HepG2 (cell line): ENCODE results near the gene INAFM1. TPM values are rescaled to one million over a fixed set of nuclear protein-coding genes. Genes with fewer than 3 reads are reported as not detected.

ENCODE experiments used
- BRCA1 ChIP-seq: sonication (generic); formaldehyde crosslinking; IDR thresholded peaks from 2 replicates; pipeline ENCODE4 v1.4.0; 2020; ENCODE audit warnings: missing genetic modification reagents
- DBP ChIP-seq: sonication (generic); formaldehyde crosslinking; IDR thresholded peaks from 2 replicates; pipeline ENCODE4 v1.4.0; 2020; ENCODE audit warnings: missing genetic modification reagents; ENCODE audit errors: not compliant biosample characterization
- MIXL1 ChIP-seq: IDR thresholded peaks from 2 replicates; pipeline ENCODE4 v1.6.1; 2016
- MYPOP ChIP-seq: sonication (generic); formaldehyde crosslinking; IDR thresholded peaks from 2 replicates; pipeline ENCODE4 v1.8.1; 2023; ENCODE audit warnings: mild to moderate bottlenecking, moderate library complexity, missing genetic modification reagents
- NR2F6 ChIP-seq, 2 experiments: IDR thresholded peaks; 2 replicates each; pipeline ENCODE4 v1.6.1; 2016; ENCODE audit warnings: antibody characterized with exemption in 1 of 2, mild to moderate bottlenecking in 1 of 2
- POGZ ChIP-seq: sonication (generic); formaldehyde crosslinking; IDR thresholded peaks from 2 replicates; pipeline ENCODE4 v1.4.0; 2020; ENCODE audit warnings: mild to moderate bottlenecking, missing genetic modification reagents
- RFXAP ChIP-seq: sonication (generic); formaldehyde crosslinking; IDR thresholded peaks from 2 replicates; pipeline ENCODE4 v1.4.0; 2020; ENCODE audit warnings: missing genetic modification reagents, borderline replicate concordance
- SOX13 ChIP-seq, 3 experiments: fragments of 450-650 bp in 1 of 3; sonication (generic) in 1 of 3; formaldehyde crosslinking in 1 of 3; IDR thresholded peaks in 2 of 3; conservative IDR thresholded peaks in 1 of 3; 2 replicates each; pipeline versions ENCODE4 v1.5.0 to v1.6.1; 2016 to 2020; ENCODE audit warnings: antibody characterized with exemption in 1 of 3, mild to moderate bottlenecking in 1 of 3, missing compliant biosample characterization in 1 of 3, missing genetic modification reagents in 1 of 3, moderate library complexity in 1 of 3
- SRF ChIP-seq: IDR thresholded peaks from 2 replicates; pipeline ENCODE4 v1.6.1; 2011; ENCODE audit warnings: mild to moderate bottlenecking, low read depth, low read length, moderate library complexity
- TERF1 ChIP-seq: sonication (generic); formaldehyde crosslinking; IDR thresholded peaks from 2 replicates; pipeline ENCODE4 v1.8.0; 2022; ENCODE audit warnings: mild to moderate bottlenecking, missing genetic modification reagents, moderate library complexity
- TIGD3 ChIP-seq: sonication (generic); formaldehyde crosslinking; IDR thresholded peaks from 2 replicates; pipeline ENCODE4 v1.5.1; 2020; ENCODE audit warnings: mild to moderate bottlenecking, missing genetic modification reagents, borderline replicate concordance
- USF2 ChIP-seq, 2 experiments: sonication (generic) in 1 of 2; formaldehyde crosslinking in 1 of 2; IDR thresholded peaks; 2 replicates each; pipeline versions ENCODE4 v1.5.1 to v1.6.1; 2011 to 2020; ENCODE audit warnings: borderline replicate concordance in 1 of 2, low read depth in 1 of 2, low read length in 1 of 2, mild to moderate bottlenecking in 1 of 2, missing genetic modification reagents in 1 of 2, moderate library complexity in 1 of 2
- ZBTB20 ChIP-seq: sonication (generic); formaldehyde crosslinking; IDR thresholded peaks from 2 replicates; pipeline ENCODE4 v1.8.1; 2023; ENCODE audit warnings: missing genetic modification reagents, low read depth, mild to moderate bottlenecking, borderline replicate concordance
- ZMYM2 ChIP-seq: sonication (generic); formaldehyde crosslinking; IDR thresholded peaks from 2 replicates; pipeline ENCODE4 v1.8.0; 2022; ENCODE audit warnings: mild to moderate bottlenecking, missing genetic modification reagents
- ZNF124 ChIP-seq: sonication (generic); formaldehyde crosslinking; IDR thresholded peaks from 2 replicates; pipeline ENCODE4 v1.4.0; 2020; ENCODE audit warnings: missing genetic modification reagents
- ZNF431 ChIP-seq: sonication (generic); formaldehyde crosslinking; IDR thresholded peaks from 2 replicates; pipeline ENCODE4 v1.9.0; 2022; ENCODE audit warnings: missing genetic modification reagents, low read depth, mild to moderate bottlenecking, borderline replicate concordance
- ZNF432 ChIP-seq: sonication (generic); formaldehyde crosslinking; IDR thresholded peaks from 2 replicates; pipeline ENCODE4 v1.5.0; 2020; ENCODE audit warnings: missing genetic modification reagents, mild to moderate bottlenecking, borderline replicate concordance
- ZNF446 ChIP-seq: sonication (generic); formaldehyde crosslinking; IDR thresholded peaks from 2 replicates; pipeline ENCODE4 v1.5.0; 2020; ENCODE audit warnings: mild to moderate bottlenecking, missing genetic modification reagents
- ZNF557 ChIP-seq: sonication (generic); formaldehyde crosslinking; IDR thresholded peaks from 2 replicates; pipeline ENCODE4 v1.4.0; 2020; ENCODE audit warnings: missing genetic modification reagents
- ZNF607 ChIP-seq: sonication (generic); formaldehyde crosslinking; IDR thresholded peaks from 2 replicates; pipeline ENCODE4 v1.5.1; 2020; ENCODE audit warnings: missing genetic modification reagents, mild to moderate bottlenecking, borderline replicate concordance
- ZNF816 ChIP-seq: sonication (generic); formaldehyde crosslinking; IDR thresholded peaks from 2 replicates; pipeline ENCODE4 v1.8.0; 2022; ENCODE audit warnings: missing genetic modification reagents, mild to moderate bottlenecking, borderline replicate concordance
- polyA plus RNA-seq, 8 experiments: library from polyadenylated mRNA; depleted of rRNA in 3 of 8; stranded (reverse) in 7 of 8; unstranded in 1 of 8; fragments of >200 nt; fragmentation: Illumina TruSeq in 4 of 8; extraction: Trizol in 4 of 8; gene quantifications; 2 replicates each; pipeline versions ENCODE4 v1.2.1 to v1.2.3, GENCODE V29; 2011 to 2016; ENCODE audit warnings: low read depth in 4 of 8, missing spikeins in 1 of 8, mixed read lengths in 1 of 8; ENCODE audit not compliant: insufficient read depth in 1 of 8
- total RNA-seq, 5 experiments: library from RNA; depleted of rRNA; stranded (reverse); fragments of >200 nt; fragmentation: Illumina TruSeq; extraction: Trizol; gene quantifications; 2 replicates each; pipeline ENCODE4 v1.2.3, GENCODE V29; 2016; ENCODE audit warnings: low read depth in 1 of 5

INAFM1 gene
- total and polyA plus RNA-seq, 2 of the 13 experiments (the other 11 are each of a cell fraction or from before 2014, with no cell fraction given): 0.88 to 1.9 TPM

GRCh38 chr19:47315125-47315821 is 40.6 kb downstream of the INAFM1 start (continued):
- TF ChIP-seq BRCA1 (CRISPR knock-in tag) (peak; percentile 84; the same call in 1 of the 2 replicates), ZNF816 (CRISPR knock-in tag) (peak; percentile 80; the same call in 1 of the 2 replicates), POGZ (CRISPR knock-in tag) (peak; percentile 72), ZBTB20 (CRISPR knock-in tag) (peak; percentile 28; the same call in 1 of the 2 replicates), ZMYM2 (CRISPR knock-in tag) (peak; percentile 86), RFXAP (peak; percentile 64), TIGD3 (CRISPR knock-in tag) (no peak), ZNF446 (CRISPR knock-in tag) (no peak), SRF (peak; percentile 30; the same call in 1 of the 2 replicates), MYPOP (CRISPR knock-in tag) (peak; percentile 72), SOX13 (IDR thresholded peaks at IDR 0.05) (no peak), SOX13 (CRISPR knock-in tag; conservative IDR thresholded peaks at IDR 0.05 in 1 of 2, IDR thresholded peaks at IDR 0.05 in 1 of 2) (peak in 1 of 2 experiments; percentile 84; a peak in 2 of 4 replicates), TERF1 (CRISPR knock-in tag) (no peak), NR2F6 (IDR thresholded peaks at IDR 0.05) (peak; percentile 85), NR2F6 (CRISPR knock-in tag; IDR thresholded peaks at IDR 0.05) (peak; percentile 90), ZNF557 (CRISPR knock-in tag) (peak; percentile 58; the same call in 1 of the 2 replicates), MIXL1 (CRISPR knock-in tag) (peak; percentile 70), USF2 (IDR thresholded peaks at IDR 0.05; ENCODE audit: low read depth, low read length) (peak; percentile 53; the same call in 1 of the 2 replicates), USF2 (CRISPR knock-in tag; IDR thresholded peaks at IDR 0.05; ENCODE audit: borderline replicate concordance) (peak; percentile 60; the same call in 1 of the 2 replicates), ZNF124 (CRISPR knock-in tag) (peak; percentile 59; the same call in 1 of the 2 replicates), DBP (CRISPR knock-in tag) (no peak), ZNF607 (CRISPR knock-in tag) (peak; percentile 70; the same call in 1 of the 2 replicates), ZNF432 (no peak), ZNF431 (CRISPR knock-in tag) (peak; percentile 23; the same call in 1 of the 2 replicates)
